Brain microvascular endothelial cell (primary cell): ENCODE data around the gene MSRB2.
A peak's percentile ranks its signal among the peaks of the same experiment; 100 is the strongest.
"Not testable (repeated sequence)": the region's sequence is repeated elsewhere in the genome, so short reads cannot be mapped to it uniquely, and the experiment has no call there.

Experiments
- DNase-seq: peaks from one replicate; pipeline ENCODE4 v3.0.0-alpha.2; 2020
- H3K27ac ChIP-seq: fragments of 250-450 bp; sonication (Bioruptor Pico); 2 replicates; pipeline ENCODE4 v1.5.1; 2020; ENCODE audit warnings: mild to moderate bottlenecking, moderate library complexity
- H3K27me3 ChIP-seq: fragments of 250-450 bp; sonication (Bioruptor Pico); replicated peaks from 2 replicates; pipeline ENCODE4 v1.5.1; 2020; ENCODE audit warnings: mild to moderate bottlenecking
- H3K36me3 ChIP-seq: fragments of 250-450 bp; sonication (Bioruptor Pico); replicated peaks from 2 replicates; pipeline ENCODE4 v1.5.1; 2020; ENCODE audit warnings: mild to moderate bottlenecking
- H3K4me3 ChIP-seq: 2 replicates; pipeline ENCODE4 v1.5.1; 2011; ENCODE audit warnings: low read depth, mild to moderate bottlenecking, control low read depth, low read length, moderate library complexity
- CTCF ChIP-seq: IDR thresholded peaks from 2 replicates; pipeline ENCODE4 v1.5.1; 2011; ENCODE audit warnings: low read depth, mild to moderate bottlenecking, moderate library complexity, low read length, control low read depth, inconsistent platforms; ENCODE audit errors: missing control alignments
- in situ Hi-C: cut with HindIII; loops from 2 replicates; pipeline ENCODE4 v1.10.0; 2017; ENCODE audit warnings: low sequenced_read_pairs, low pct_ligation_motif_present

The MSRB2 gene

GRCh38 chr10:23063045-23063972 lies 32.1 kb upstream of the MSRB2 start:
- H3K4me3 ChIP-seq: no peak overlapping the region

DNA sequence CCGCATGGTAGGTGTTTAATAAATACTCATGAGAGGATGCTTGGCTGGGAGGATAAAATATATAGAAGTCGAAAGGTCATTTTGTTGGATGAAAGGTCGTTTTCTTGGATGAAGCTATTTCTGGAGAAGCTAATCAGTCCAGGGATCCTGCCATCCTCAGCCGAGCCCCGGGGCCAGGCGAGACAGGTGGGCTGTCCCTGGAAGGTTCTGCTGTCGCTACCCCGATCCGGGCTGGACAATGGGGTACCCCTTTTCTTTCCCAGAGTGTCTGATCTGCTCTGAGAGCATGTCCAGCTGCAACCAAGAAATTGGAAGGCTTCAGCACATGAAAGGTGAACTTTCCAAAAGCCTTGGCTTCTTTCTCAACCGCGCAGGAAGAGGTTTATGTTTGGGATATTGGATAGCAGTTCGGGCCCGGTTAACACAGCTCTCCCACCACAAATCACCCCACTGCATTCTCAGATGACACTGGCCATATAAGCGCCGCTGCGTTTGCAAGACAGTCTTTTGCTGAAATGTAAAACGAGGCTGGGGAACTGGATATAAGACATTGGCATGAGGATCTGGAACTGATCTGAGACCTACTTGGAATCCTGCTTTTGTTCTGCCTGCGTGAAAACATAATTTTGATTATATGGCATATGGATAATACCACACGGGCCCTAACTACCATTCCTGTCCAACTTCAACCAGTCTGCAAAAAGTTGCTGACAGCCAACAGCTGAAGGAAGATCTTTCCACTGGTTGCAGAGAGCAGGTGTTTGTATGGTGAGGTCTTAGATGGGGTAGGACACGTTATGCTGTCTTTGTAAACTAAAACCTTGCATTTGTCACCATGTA lies 31.2 kb upstream of the MSRB2 start:
- no peak overlapping the region for H3K4me3 ChIP-seq
- TF ChIP-seq CTCF: no peak
- in situ Hi-C loops: no loop called here

More at GRCh38 chr10:23063045-23063972, 32.1 kb upstream of the MSRB2 start:
- in situ Hi-C loops: no loop called here
- DNase-seq: peak; percentile 12
- Histone ChIP-seq H3K27me3 (no peaks in the 10 kb centered on the region), H3K36me3 (no peaks in the 10 kb centered on the region), H3K27ac (no peak overlapping the region)
- TF ChIP-seq CTCF: no peak

GRCh38 chr10:23064813-23065114 lies 30.6 kb upstream of the MSRB2 start:
- in situ Hi-C loops, DNase-seq, H3K36me3 ChIP-seq, H3K27me3 ChIP-seq, H3K4me3 ChIP-seq, H3K27ac ChIP-seq: not testable (repeated sequence)

More for the DNA sequence above, 31.2 kb upstream of the MSRB2 start:
- no peaks in the 10 kb centered on the region for H3K36me3 ChIP-seq
- no peak overlapping the region for H3K27ac ChIP-seq
- H3K27me3 ChIP-seq: no peaks in the 10 kb centered on the region
- DNase-seq: no peak

DNA sequence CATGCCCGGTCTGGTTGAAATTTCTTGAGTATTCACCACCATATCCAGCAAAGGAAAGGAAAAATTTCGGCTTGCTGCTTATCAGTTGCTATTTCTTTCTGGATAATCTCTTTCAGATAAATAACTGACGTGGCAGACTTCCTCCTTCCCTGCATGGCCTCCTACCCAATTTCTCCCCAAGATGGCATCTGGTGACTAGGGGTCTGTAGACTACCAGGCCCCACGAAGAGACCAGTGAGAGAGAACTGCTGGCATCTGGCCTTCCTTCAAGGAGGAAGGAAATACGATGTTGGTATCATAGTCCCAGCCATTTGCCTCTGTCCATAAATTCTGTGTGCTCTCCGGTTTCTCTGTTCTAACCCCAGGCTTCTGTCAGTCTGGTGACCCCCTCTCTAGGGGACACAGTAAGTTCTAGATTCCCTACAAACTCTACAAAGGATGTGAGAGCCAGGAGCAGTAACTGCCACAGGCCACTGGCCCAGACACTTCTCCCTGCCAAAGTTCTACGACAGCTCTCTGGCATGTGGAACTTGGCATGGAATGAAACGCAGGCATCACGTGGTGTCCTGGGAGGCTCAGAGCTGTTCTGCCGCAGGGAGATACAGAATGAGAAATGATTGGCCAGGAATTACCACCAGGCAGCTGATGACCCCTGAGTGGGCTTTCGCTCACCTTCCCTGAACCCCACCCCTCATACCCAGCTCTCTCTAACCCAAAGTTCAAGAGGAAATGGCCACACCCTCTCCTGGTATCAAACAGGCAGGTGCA lies 30.0 kb upstream of the MSRB2 start:
- peak; percentile 53 for DNase-seq
- Histone ChIP-seq H3K27ac (no peak overlapping the region), H3K4me3 (no peak overlapping the region), H3K27me3 (no peaks in the 10 kb centered on the region), H3K36me3 (no peaks in the 10 kb centered on the region)
- TF ChIP-seq CTCF: no peak
- in situ Hi-C loops: no loop called here

- in situ Hi-C loops: no loop called here
- Histone ChIP-seq H3K36me3 (no peaks in the 10 kb centered on the region), H3K4me3 (no peak overlapping the region), H3K27me3 (no peaks in the 10 kb centered on the region), H3K27ac (no peak overlapping the region)
- no peak for DNase-seq
- TF ChIP-seq CTCF: no peak
Measured at GRCh38 chr10:23067337-23067736, 28.0 kb upstream of the MSRB2 start.
